HUES6 (cell line): ENCODE measurements around the gene OSBPL2.

Experiments
- H3K27ac ChIP-seq: 2 replicates; pipeline ENCODE4 v1.7.0; 2013; ENCODE audit warnings: low read depth, mild to moderate bottlenecking, low read length, inconsistent platforms
- H3K27me3 ChIP-seq: 2 replicates; pipeline ENCODE4 v1.6.1; 2013; ENCODE audit warnings: low read length; ENCODE audit not compliant: control insufficient read depth, insufficient read depth
- H3K36me3 ChIP-seq: 2 replicates; pipeline ENCODE4 v1.6.1; 2013; ENCODE audit warnings: low read length; ENCODE audit not compliant: control insufficient read depth, insufficient read depth
- H3K4me1 ChIP-seq: 2 replicates; pipeline ENCODE4 v1.6.1; 2013; ENCODE audit warnings: low read length; ENCODE audit not compliant: control insufficient read depth, insufficient read depth
- H3K4me3 ChIP-seq: 2 replicates; pipeline ENCODE4 v1.5.1; 2013; ENCODE audit warnings: low read depth, low read length
- H3K9ac ChIP-seq: one replicate; pipeline ENCODE4 v1.6.1; 2013; ENCODE audit warnings: mild to moderate bottlenecking, low read length
- H3K9me3 ChIP-seq: 2 replicates; pipeline ENCODE4 v1.6.1; 2013; ENCODE audit warnings: low read depth, low read length; ENCODE audit not compliant: control insufficient read depth, insufficient read depth

OSBPL2 gene

GRCh38 chr20:62198496-62198895 lies 39.8 kb upstream of the OSBPL2 start:
- no peaks in the 10 kb centered on the region for H3K4me1 ChIP-seq
- H3K4me3 ChIP-seq, result no peak overlapping the region

GRCh38 chr20:62198931-62199330 lies 39.4 kb upstream of the OSBPL2 start:
- Histone ChIP-seq H3K4me3 (no peak overlapping the region), H3K27me3 (no peaks in the 10 kb centered on the region), H3K9ac (no peak overlapping the region), H3K9me3 (no peaks in the 10 kb centered on the region), H3K4me1 (no peaks in the 10 kb centered on the region), H3K36me3 (peaks cover 63% of the 10 kb centered on the region), H3K27ac (no peak overlapping the region)

More at GRCh38 chr20:62198496-62198895, 39.8 kb upstream of the OSBPL2 start:
- Histone ChIP-seq H3K27ac (no peak overlapping the region), H3K36me3 (peaks cover 66% of the 10 kb centered on the region), H3K9ac (no peak overlapping the region), H3K27me3 (no peaks in the 10 kb centered on the region), H3K9me3 (no peaks in the 10 kb centered on the region)

- Histone ChIP-seq H3K4me1 (no peaks in the 10 kb centered on the region), H3K9ac (no peak overlapping the region), H3K4me3 (no peak overlapping the region), H3K27me3 (no peaks in the 10 kb centered on the region), H3K27ac (no peak overlapping the region), H3K36me3 (peaks cover 61% of the 10 kb centered on the region), H3K9me3 (no peaks in the 10 kb centered on the region)
Measured at GRCh38 chr20:62200491-62201172, 37.7 kb upstream of the OSBPL2 start.

- H3K4me3 ChIP-seq, result no peak overlapping the region
- peaks cover 53% of the 10 kb centered on the region for H3K36me3 ChIP-seq
- H3K27me3 ChIP-seq, result no peaks in the 10 kb centered on the region
- H3K9ac ChIP-seq, result peak overlapping the region; percentile 24
- no peaks in the 10 kb centered on the region for H3K4me1 ChIP-seq
- H3K27ac ChIP-seq, result no peak overlapping the region
- H3K9me3 ChIP-seq, result no peaks in the 10 kb centered on the region
Measured at GRCh38 chr20:62201173-62202082, 36.9 kb upstream of the OSBPL2 start.

- no peaks in the 10 kb centered on the region for H3K9me3 ChIP-seq
- no peak overlapping the region for H3K27ac ChIP-seq
- peaks cover 52% of the 10 kb centered on the region for H3K36me3 ChIP-seq
- no peaks in the 10 kb centered on the region for H3K4me1 ChIP-seq
- H3K27me3 ChIP-seq, result no peaks in the 10 kb centered on the region
- H3K4me3 ChIP-seq, result no peak overlapping the region
- H3K9ac ChIP-seq, result no peak overlapping the region
Measured at GRCh38 chr20:62202083-62202395, 36.3 kb upstream of the OSBPL2 start.

GRCh38 chr20:62202676-62203377 lies 35.5 kb upstream of the OSBPL2 start:
- H3K36me3 ChIP-seq, result peaks cover 47% of the 10 kb centered on the region
- no peak overlapping the region for H3K27ac ChIP-seq
- H3K9me3 ChIP-seq, result no peaks in the 10 kb centered on the region
- no peaks in the 10 kb centered on the region for H3K27me3 ChIP-seq
- H3K4me1 ChIP-seq, result no peaks in the 10 kb centered on the region
- no peak overlapping the region for H3K9ac ChIP-seq
- H3K4me3 ChIP-seq, result no peak overlapping the region

GRCh38 chr20:62203378-62204030 lies 34.8 kb upstream of the OSBPL2 start:
- Histone ChIP-seq H3K27ac (no peak overlapping the region), H3K9me3 (no peaks in the 10 kb centered on the region), H3K36me3 (peaks cover 40% of the 10 kb centered on the region), H3K9ac (no peak overlapping the region), H3K27me3 (no peaks in the 10 kb centered on the region), H3K4me3 (no peak overlapping the region), H3K4me1 (no peaks in the 10 kb centered on the region)

- Histone ChIP-seq H3K4me3 (no peak overlapping the region), H3K9ac (no peak overlapping the region), H3K27ac (no peak overlapping the region), H3K9me3 (no peaks in the 10 kb centered on the region), H3K36me3 (peaks cover 21% of the 10 kb centered on the region), H3K27me3 (no peaks in the 10 kb centered on the region; the same call in 1 of the 2 replicates), H3K4me1 (no peaks in the 10 kb centered on the region; the same call in 1 of the 2 replicates)
Measured at GRCh38 chr20:62205618-62206387, 32.5 kb upstream of the OSBPL2 start.

GRCh38 chr20:62206388-62206775 lies 31.9 kb upstream of the OSBPL2 start:
- no peak overlapping the region for H3K4me3 ChIP-seq
- H3K27ac ChIP-seq, result no peak overlapping the region
- H3K4me1 ChIP-seq, result no peaks in the 10 kb centered on the region; the same call in 1 of the 2 replicates
- H3K9ac ChIP-seq, result no peak overlapping the region
- no peaks in the 10 kb centered on the region for H3K9me3 ChIP-seq
- H3K36me3 ChIP-seq, result peaks cover 16% of the 10 kb centered on the region
- no peaks in the 10 kb centered on the region; the same call in 1 of the 2 replicates for H3K27me3 ChIP-seq
